Panc1 (cell line): ENCODE measurements around the gene ABL1. TPM values are rescaled to one million over a fixed set of nuclear protein-coding genes. Genes with fewer than 3 reads are reported as not detected.

ENCODE experiments used
- ATAC-seq: fragments of 200-7000 bp; cut with Tn5 transposase; 2 replicates; pipeline ENCODE4 v1.9.1; 2020; ENCODE audit warnings: mild to moderate bottlenecking, moderate library complexity
- BruUV-seq: library from RNA; stranded (reverse); fragments of 400-500 nt; replicated peaks from 2 replicates; lab custom pipeline; 2021; lab: Mats Ljungman, UMichigan
- CTCF ChIA-PET: fragments of 300-600 bp; sonication (Branson Sonifier 250); formaldehyde crosslinking; loops from one replicate; lab custom pipeline; 2022; ENCODE audit warnings: antibody characterized with exemption; lab: Charles Lee
- POLR2A ChIA-PET: fragments of 300-600 bp; sonication (Branson Sonifier 250); formaldehyde crosslinking; loops from one replicate; lab custom pipeline; 2022; ENCODE audit warnings: antibody characterized with exemption; lab: Charles Lee
- DNase-seq: peaks from one replicate; pipeline ENCODE4 v3.0.0-alpha.2; 2010; ENCODE audit warnings: low read depth, low spot score
- H3K27ac ChIP-seq: 2 replicates; pipeline ENCODE4 v1.5.1; 2011; ENCODE audit warnings: mild to moderate bottlenecking, low read length, inconsistent platforms
- H3K27me3 ChIP-seq: fragments of 200-500 bp; sonication (Bioruptor generic); 2 replicates; pipeline ENCODE4 v1.6.0; 2014; ENCODE audit warnings: low read length, inconsistent platforms; ENCODE audit not compliant: control insufficient read depth, insufficient read depth
- H3K36me3 ChIP-seq: fragments of 200-500 bp; sonication (Bioruptor generic); 2 replicates; pipeline ENCODE4 v1.5.1; 2014; ENCODE audit warnings: inconsistent platforms, mild to moderate bottlenecking, low read length, moderate library complexity; ENCODE audit not compliant: control insufficient read depth, insufficient read depth
- H3K4me1 ChIP-seq: 2 replicates; pipeline ENCODE4 v1.5.1; 2011; ENCODE audit warnings: inconsistent platforms, mild to moderate bottlenecking, low read length, moderate library complexity; ENCODE audit not compliant: control insufficient read depth, insufficient read depth
- H3K4me3 ChIP-seq, 2 experiments: 2 replicates each; pipeline ENCODE4 v1.5.1; 2011 to 2012; ENCODE audit warnings: low read depth in 2 of 2, low read length in 2 of 2, mild to moderate bottlenecking in 2 of 2, inconsistent platforms in 1 of 2, moderate library complexity in 1 of 2
- H3K9me3 ChIP-seq: fragments of 200-500 bp; sonication (Bioruptor generic); 2 replicates; pipeline ENCODE4 v1.5.1; 2014; ENCODE audit warnings: low read depth, mild to moderate bottlenecking, inconsistent platforms, low read length, moderate library complexity; ENCODE audit not compliant: control insufficient read depth, insufficient read depth
- CTCF ChIP-seq: fragments of 450-650 bp; IDR thresholded peaks from 2 replicates; pipeline ENCODE4 v1.5.1; 2017; ENCODE audit warnings: mild to moderate bottlenecking
- POLR2AphosphoS5 ChIP-seq: IDR thresholded peaks from 2 replicates; pipeline ENCODE4 v1.6.1; 2012; ENCODE audit warnings: mild to moderate bottlenecking, low read depth, low read length, moderate library complexity
- SIN3A ChIP-seq: IDR thresholded peaks from 2 replicates; pipeline ENCODE4 v1.6.1; 2012; ENCODE audit warnings: low read depth, mild to moderate bottlenecking, low read length, moderate library complexity, borderline replicate concordance; ENCODE audit not compliant: insufficient read depth
- TCF7L2 ChIP-seq: IDR thresholded peaks from 2 replicates; pipeline ENCODE4 v1.6.1; 2011; ENCODE audit warnings: mild to moderate bottlenecking, low read depth, low read length, inconsistent platforms
- in situ Hi-C: cut with HindIII; loops from 2 replicates; pipeline ENCODE4 v1.10.0; 2016; ENCODE audit warnings: low sequenced_read_pairs, low pct_unique_long_range_greater_than_20kb
- intact Hi-C: fragments of 100-400 bp; cut with micrococcal nuclease; formaldehyde crosslinking; loops from one replicate; pipeline ENCODE4 v1.10.0; 2022; ENCODE audit not compliant: unreplicated experiment
- total RNA-seq: library from RNA; stranded (reverse); gene quantifications from one replicate; pipeline ENCODE4 v1.2.1, GENCODE V29; 2021; ENCODE audit not compliant: unreplicated experiment
- TF ChIP-seq, protein P1 (sequence below), 2 experiments: IDR thresholded peaks; 2 replicates each; pipeline ENCODE4 v1.6.1; 2011 to 2012; ENCODE audit warnings: low read depth in 2 of 2, control low read depth in 1 of 2, low read length in 1 of 2, mild to moderate bottlenecking in 1 of 2, moderate library complexity in 1 of 2; ENCODE audit not compliant: insufficient read depth in 1 of 2

The ABL1 gene
- total RNA-seq, 1 experiment from 2014 or later: 48.4 TPM

- H3K27ac ChIP-seq: no peak overlapping the region
- DNase-seq (no peak), ATAC-seq (no peak)
- TF ChIP-seq POLR2AphosphoS5: no peak
- TF ChIP-seq TCF7L2: no peak
- TF ChIP-seq, protein P1, sequence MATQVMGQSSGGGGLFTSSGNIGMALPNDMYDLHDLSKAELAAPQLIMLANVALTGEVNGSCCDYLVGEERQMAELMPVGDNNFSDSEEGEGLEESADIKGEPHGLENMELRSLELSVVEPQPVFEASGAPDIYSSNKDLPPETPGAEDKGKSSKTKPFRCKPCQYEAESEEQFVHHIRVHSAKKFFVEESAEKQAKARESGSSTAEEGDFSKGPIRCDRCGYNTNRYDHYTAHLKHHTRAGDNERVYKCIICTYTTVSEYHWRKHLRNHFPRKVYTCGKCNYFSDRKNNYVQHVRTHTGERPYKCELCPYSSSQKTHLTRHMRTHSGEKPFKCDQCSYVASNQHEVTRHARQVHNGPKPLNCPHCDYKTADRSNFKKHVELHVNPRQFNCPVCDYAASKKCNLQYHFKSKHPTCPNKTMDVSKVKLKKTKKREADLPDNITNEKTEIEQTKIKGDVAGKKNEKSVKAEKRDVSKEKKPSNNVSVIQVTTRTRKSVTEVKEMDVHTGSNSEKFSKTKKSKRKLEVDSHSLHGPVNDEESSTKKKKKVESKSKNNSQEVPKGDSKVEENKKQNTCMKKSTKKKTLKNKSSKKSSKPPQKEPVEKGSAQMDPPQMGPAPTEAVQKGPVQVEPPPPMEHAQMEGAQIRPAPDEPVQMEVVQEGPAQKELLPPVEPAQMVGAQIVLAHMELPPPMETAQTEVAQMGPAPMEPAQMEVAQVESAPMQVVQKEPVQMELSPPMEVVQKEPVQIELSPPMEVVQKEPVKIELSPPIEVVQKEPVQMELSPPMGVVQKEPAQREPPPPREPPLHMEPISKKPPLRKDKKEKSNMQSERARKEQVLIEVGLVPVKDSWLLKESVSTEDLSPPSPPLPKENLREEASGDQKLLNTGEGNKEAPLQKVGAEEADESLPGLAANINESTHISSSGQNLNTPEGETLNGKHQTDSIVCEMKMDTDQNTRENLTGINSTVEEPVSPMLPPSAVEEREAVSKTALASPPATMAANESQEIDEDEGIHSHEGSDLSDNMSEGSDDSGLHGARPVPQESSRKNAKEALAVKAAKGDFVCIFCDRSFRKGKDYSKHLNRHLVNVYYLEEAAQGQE (IDR thresholded peaks at IDR 0.05; ENCODE audit: insufficient read depth in 1 of 2, low read depth in 2 of 2, low read length in 1 of 2): no peak
- no peak for TF ChIP-seq CTCF
- no peak for TF ChIP-seq SIN3A
- H3K27me3 ChIP-seq: no peaks in the 10 kb centered on the region
- no TSS peak for BruUV-seq
- no peak overlapping the region for H3K4me3 ChIP-seq
- peaks cover 12% of the 10 kb centered on the region; the same call in 1 of the 2 replicates for H3K36me3 ChIP-seq
- H3K4me1 ChIP-seq: no peaks in the 10 kb centered on the region
- H3K9me3 ChIP-seq: no peaks in the 10 kb centered on the region
- POLR2A ChIA-PET: no interaction called here
- in situ Hi-C loops: no loop called here
- CTCF ChIA-PET: interaction anchor here (1.7 kb wide), 1 partner anchor 11 kb away, joined by 10 read pairs; no protein-coding TSS in a partner anchor
- intact Hi-C loops: no loop called here
These were observed 42.2 kb downstream of the ABL1 start for GRCh38 chr9:130877300-130877699.

DNA sequence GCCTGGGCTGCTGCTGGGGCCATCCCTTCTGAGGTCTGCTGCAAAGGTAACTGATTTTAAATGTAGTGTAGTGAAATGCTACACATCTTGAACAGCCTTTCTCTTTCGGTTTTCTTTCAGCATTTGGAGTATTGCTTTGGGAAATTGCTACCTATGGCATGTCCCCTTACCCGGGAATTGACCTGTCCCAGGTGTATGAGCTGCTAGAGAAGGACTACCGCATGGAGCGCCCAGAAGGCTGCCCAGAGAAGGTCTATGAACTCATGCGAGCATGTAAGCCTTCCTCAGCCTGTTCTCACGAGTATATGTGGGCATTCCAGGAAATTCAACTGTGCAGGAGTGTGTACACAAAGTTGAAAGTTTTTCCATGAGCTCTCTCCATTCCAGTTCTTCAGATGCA lies 43.2 kb downstream of the ABL1 start:
- in situ Hi-C loops (no loop called here), intact Hi-C loops (no loop called here)
- peaks cover 12% of the 10 kb centered on the region; the same call in 1 of the 2 replicates for H3K36me3 ChIP-seq
- no peak for DNase-seq
- H3K27ac ChIP-seq: no peak overlapping the region
- H3K4me3 ChIP-seq: no peak overlapping the region
- TF ChIP-seq TCF7L2 (no peak), SIN3A (no peak), POLR2AphosphoS5 (no peak), CTCF (no peak)
- TF ChIP-seq, protein P1 (IDR thresholded peaks at IDR 0.05; ENCODE audit: insufficient read depth in 1 of 2, low read depth in 2 of 2, low read length in 1 of 2): no peak
- no peaks in the 10 kb centered on the region for H3K27me3 ChIP-seq
- ChIA-PET CTCF (interaction anchor here (1.7 kb wide), 1 partner anchor 12 kb away, joined by 10 read pairs; no protein-coding TSS in a partner anchor), POLR2A (no interaction called here)
- no peaks in the 10 kb centered on the region for H3K9me3 ChIP-seq
- ATAC-seq: no peak
- no TSS peak for BruUV-seq
- H3K4me1 ChIP-seq: no peaks in the 10 kb centered on the region
